ENCODE measurements around the gene HK3.
A peak's percentile ranks its signal among the peaks of the same experiment; 100 is the strongest.

DNA sequence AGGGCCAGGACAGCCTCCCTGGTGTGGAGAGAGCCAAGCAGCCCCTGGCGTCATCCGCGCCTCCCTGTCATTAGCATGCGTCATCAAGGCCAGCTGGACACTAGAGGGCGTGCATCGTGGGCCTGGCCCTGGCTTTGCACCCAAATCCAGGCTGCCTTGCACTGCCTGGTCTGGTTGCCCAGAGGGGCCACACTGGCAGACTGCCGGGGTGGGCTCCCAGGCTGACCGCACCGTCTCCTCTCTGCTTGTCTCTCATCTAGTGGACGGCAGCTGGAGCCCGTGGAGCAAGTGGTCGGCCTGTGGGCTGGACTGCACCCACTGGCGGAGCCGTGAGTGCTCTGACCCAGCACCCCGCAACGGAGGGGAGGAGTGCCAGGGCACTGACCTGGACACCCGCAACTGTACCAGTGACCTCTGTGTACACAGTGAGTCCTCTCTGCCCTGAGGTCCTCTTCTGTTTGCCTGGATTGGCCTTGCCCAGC, 29.0 kb downstream of the HK3 start:
- TF ChIP-seq, protein P1, sequence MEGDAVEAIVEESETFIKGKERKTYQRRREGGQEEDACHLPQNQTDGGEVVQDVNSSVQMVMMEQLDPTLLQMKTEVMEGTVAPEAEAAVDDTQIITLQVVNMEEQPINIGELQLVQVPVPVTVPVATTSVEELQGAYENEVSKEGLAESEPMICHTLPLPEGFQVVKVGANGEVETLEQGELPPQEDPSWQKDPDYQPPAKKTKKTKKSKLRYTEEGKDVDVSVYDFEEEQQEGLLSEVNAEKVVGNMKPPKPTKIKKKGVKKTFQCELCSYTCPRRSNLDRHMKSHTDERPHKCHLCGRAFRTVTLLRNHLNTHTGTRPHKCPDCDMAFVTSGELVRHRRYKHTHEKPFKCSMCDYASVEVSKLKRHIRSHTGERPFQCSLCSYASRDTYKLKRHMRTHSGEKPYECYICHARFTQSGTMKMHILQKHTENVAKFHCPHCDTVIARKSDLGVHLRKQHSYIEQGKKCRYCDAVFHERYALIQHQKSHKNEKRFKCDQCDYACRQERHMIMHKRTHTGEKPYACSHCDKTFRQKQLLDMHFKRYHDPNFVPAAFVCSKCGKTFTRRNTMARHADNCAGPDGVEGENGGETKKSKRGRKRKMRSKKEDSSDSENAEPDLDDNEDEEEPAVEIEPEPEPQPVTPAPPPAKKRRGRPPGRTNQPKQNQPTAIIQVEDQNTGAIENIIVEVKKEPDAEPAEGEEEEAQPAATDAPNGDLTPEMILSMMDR (IDR thresholded peaks at IDR 0.05), result peak; percentile 7 to 56 (median 32)
- TF ChIP-seq POLR2A (IDR thresholded peaks at IDR 0.05), result no peak

Measured in right lobe of liver (tissue), 4 donors.